ENCODE results near the gene TMEM94.
"Not testable (repeated sequence)": the region's sequence is repeated elsewhere in the genome, so short reads cannot be mapped to it uniquely, and the experiment has no call there.

The TMEM94 gene

GRCh38 chr17:75454193-75454592 lies 2.2 kb upstream of the TMEM94 start:
- TF ChIP-seq, protein P1, sequence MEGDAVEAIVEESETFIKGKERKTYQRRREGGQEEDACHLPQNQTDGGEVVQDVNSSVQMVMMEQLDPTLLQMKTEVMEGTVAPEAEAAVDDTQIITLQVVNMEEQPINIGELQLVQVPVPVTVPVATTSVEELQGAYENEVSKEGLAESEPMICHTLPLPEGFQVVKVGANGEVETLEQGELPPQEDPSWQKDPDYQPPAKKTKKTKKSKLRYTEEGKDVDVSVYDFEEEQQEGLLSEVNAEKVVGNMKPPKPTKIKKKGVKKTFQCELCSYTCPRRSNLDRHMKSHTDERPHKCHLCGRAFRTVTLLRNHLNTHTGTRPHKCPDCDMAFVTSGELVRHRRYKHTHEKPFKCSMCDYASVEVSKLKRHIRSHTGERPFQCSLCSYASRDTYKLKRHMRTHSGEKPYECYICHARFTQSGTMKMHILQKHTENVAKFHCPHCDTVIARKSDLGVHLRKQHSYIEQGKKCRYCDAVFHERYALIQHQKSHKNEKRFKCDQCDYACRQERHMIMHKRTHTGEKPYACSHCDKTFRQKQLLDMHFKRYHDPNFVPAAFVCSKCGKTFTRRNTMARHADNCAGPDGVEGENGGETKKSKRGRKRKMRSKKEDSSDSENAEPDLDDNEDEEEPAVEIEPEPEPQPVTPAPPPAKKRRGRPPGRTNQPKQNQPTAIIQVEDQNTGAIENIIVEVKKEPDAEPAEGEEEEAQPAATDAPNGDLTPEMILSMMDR (conservative IDR thresholded peaks at IDR 0.05) = no peak
- no peak overlapping the region for H3K27ac ChIP-seq

- H3K27ac ChIP-seq = not testable (repeated sequence)
Measured at GRCh38 chr17:75454672-75455071, 1.8 kb upstream of the TMEM94 start.

DNA sequence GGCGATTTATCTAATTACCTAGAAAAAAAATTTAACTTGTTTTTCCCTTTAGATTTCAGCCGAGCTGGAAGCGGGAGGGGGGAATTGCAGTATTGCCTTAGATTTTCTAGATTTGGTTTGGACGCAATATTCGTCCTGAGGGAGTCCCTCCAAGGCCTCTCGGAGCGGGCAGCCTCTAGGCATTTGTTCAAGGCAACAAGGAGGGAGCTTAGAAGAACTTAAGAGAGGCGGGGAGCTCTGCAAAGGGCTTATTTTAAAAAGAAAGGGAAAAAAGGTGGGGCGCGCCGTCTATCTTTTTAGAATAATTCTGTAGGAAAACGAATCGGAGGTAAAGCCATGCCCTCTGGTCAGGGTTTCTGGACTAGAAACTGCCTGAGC lies 407 bp upstream of the TMEM94 start:
- 0 out of 2 replicates have a peak, but pooled peaks have one; percentile 18 for TF ChIP-seq ZFX (IDR thresholded peaks at IDR 0.05)
- TF ChIP-seq, protein P1 (conservative IDR thresholded peaks at IDR 0.05) = no peak
- peak overlapping the region; percentile 78 for H3K27ac ChIP-seq

DNA sequence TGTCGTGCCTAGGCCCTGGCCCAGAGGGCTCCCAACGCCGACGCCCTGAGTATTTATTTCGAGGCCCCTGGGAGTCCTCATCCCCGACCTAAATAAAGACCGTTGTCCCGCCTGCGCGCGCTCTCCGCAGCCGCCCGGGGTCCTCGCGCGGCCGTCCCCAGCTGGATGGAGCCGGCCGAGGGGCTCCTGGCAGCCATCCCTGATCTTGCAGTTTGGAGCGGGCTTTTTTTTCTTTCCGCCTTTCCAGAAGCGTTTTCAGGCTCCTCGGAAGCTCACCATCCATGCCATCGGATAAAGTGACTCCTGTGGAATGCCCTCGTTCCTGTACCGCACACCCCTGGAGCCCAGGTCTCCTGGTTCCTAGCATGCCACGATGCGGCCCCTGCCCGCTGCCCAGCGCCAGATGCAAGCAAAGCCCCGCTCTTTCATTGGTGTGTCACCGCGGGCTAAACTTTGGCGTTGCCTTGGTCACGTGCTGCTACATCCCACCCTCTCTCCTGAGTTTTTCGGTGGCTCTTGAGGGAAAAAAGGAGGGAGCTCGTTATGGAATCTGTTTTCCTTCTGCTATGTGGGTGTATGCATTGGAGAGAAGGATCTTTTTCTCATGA lies 716 bp downstream of the TMEM94 start:
- H3K27ac ChIP-seq = peak overlapping the region; percentile 78

GRCh38 chr17:75459246-75459589 lies 2.8 kb downstream of the TMEM94 start:
- no peak overlapping the region for H3K27ac ChIP-seq
- TF ChIP-seq, protein P1 (conservative IDR thresholded peaks at IDR 0.05) = no peak
- no peak for TF ChIP-seq ZFX (IDR thresholded peaks at IDR 0.05)

More for the DNA sequence above, 716 bp downstream of the TMEM94 start:
- TF ChIP-seq, protein P1 (conservative IDR thresholded peaks at IDR 0.05) = no peak
- TF ChIP-seq ZFX (IDR thresholded peaks at IDR 0.05) = 0 out of 2 replicates have a peak, but pooled peaks have one; percentile 46

DNA sequence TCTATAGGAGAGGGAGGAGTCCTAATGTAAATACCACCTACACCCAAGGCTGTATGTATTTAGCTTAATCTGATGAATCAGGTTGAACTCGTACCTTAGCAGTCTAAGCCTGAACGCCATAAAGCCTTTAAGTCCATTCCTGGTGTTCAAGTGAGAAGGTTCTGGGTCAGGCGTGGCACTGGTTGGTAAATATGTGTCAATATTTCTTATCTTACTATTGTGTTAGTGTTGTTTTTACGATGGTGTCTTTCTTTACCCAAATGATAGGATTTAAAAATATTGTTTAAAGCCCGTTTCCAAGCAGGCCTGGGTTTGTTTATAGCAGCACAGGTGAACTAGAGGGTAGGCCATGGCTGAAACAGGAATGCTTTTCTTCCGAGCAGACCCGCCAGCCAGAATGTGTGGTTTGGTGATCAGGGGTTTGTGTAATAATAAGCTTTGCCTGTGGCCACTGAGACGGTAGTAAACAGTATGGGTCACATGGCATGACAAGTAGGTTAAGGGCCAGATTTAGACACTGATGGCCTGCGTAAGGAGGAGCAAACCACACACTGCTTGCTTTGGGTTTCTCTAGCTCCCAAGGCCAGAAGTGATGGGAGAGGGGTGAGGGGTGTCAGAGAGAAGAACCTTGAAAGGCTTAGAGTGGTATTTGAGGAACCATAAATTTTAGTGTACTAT lies 3.3 kb downstream of the TMEM94 start:
- TF ChIP-seq, protein P1 (conservative IDR thresholded peaks at IDR 0.05) = no peak
- TF ChIP-seq ZFX (IDR thresholded peaks at IDR 0.05) = no peak
- no peak overlapping the region for H3K27ac ChIP-seq

GRCh38 chr17:75460295-75460694 lies 3.9 kb downstream of the TMEM94 start:
- H3K27ac ChIP-seq = no peak overlapping the region
- TF ChIP-seq, protein P1 (conservative IDR thresholded peaks at IDR 0.05) = no peak
- TF ChIP-seq ZFX (IDR thresholded peaks at IDR 0.05) = no peak

GRCh38 chr17:75463603-75464002 lies 7.2 kb downstream of the TMEM94 start:
- no peak overlapping the region for H3K27ac ChIP-seq
- TF ChIP-seq ZFX (IDR thresholded peaks at IDR 0.05) = no peak
- TF ChIP-seq, protein P1 (conservative IDR thresholded peaks at IDR 0.05) = no peak

Data from C4-2B (cell line).